Astrocyte of the spinal cord (primary cell): ENCODE data around the gene PPM1B.

Source experiments
- DNase-seq: peaks from one replicate; pipeline ENCODE4 v3.0.0; 2011; ENCODE audit warnings: low read depth, low spot score
- H3K4me3 ChIP-seq: 2 replicates; pipeline ENCODE4 v1.5.1; 2011; ENCODE audit warnings: low read depth, mild to moderate bottlenecking, low read length, moderate library complexity
- in situ Hi-C: cut with HindIII; loops from 2 replicates; pipeline ENCODE4 v1.10.0; 2017; ENCODE audit warnings: low sequenced_read_pairs
- TF ChIP-seq, protein P1 (sequence below): IDR thresholded peaks from 2 replicates; pipeline ENCODE4 v1.5.1; 2012; ENCODE audit warnings: low read depth, mild to moderate bottlenecking, low read length, inconsistent platforms

PPM1B gene

DNA sequence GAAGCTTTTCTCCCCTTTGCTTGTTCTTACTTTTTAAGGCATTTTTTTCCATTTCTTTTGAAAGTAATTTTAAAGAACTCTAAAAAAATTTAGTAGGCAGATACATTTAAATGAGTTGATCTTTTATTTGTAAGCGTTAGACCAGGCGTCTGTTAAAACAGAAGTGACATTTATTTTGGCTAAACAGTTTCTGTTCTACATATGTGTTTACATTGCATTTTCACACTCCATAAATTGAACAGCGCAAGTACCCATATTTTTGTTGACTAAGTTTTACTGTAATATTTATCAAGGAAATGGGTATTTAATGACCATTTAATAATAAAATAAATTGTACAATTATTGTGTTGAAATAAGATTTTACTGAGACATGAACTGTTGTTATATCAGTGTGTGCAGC, 21.9 kb downstream of the PPM1B start:
- in situ Hi-C loops = no loop called here
- no peak for DNase-seq
- TF ChIP-seq, protein P1, sequence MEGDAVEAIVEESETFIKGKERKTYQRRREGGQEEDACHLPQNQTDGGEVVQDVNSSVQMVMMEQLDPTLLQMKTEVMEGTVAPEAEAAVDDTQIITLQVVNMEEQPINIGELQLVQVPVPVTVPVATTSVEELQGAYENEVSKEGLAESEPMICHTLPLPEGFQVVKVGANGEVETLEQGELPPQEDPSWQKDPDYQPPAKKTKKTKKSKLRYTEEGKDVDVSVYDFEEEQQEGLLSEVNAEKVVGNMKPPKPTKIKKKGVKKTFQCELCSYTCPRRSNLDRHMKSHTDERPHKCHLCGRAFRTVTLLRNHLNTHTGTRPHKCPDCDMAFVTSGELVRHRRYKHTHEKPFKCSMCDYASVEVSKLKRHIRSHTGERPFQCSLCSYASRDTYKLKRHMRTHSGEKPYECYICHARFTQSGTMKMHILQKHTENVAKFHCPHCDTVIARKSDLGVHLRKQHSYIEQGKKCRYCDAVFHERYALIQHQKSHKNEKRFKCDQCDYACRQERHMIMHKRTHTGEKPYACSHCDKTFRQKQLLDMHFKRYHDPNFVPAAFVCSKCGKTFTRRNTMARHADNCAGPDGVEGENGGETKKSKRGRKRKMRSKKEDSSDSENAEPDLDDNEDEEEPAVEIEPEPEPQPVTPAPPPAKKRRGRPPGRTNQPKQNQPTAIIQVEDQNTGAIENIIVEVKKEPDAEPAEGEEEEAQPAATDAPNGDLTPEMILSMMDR = no peak
- H3K4me3 ChIP-seq = no peak overlapping the region

DNA sequence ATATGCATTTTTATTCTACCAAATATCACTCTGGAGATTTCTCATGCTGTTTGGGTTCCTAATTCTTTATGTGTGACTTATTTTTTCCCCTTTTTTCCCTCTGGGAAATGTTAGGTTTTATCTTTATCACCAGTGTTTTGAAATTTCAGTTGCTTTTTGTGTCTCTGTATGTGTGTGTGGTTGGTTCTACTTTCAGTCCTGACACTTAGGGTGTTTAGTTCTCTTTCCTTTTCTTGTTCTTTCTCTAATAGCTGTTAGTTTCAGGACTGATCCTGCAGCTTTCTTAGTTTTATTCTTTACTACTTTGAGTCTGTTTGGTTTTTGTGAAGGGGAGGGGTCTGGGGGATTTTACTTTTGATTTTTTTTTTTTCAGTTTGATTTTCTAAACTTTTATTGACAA, 23.1 kb downstream of the PPM1B start:
- no peak for DNase-seq
- H3K4me3 ChIP-seq = no peak overlapping the region
- in situ Hi-C loops = no loop called here
- TF ChIP-seq, protein P1 = no peak

DNA sequence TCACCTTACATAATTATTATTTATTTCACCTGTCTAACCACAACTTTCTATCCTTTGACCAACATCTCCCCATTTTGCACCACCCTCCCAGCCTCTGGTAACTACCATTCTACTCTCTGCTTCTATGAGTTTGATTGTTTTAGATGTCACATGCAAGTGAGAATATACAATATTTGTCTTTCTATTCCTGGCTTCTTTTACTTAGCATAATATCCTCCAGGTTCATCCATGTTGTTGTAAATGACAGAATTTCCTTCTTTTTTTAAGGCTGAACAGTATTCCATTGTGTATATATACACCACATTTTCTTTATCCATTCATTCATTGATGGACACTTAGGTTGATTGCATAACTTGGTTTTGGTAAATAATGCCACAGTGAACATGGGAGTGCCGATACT, 24.0 kb downstream of the PPM1B start:
- in situ Hi-C loops = no loop called here
- DNase-seq = no peak
- TF ChIP-seq, protein P1 = no peak
- H3K4me3 ChIP-seq = no peak overlapping the region

DNA sequence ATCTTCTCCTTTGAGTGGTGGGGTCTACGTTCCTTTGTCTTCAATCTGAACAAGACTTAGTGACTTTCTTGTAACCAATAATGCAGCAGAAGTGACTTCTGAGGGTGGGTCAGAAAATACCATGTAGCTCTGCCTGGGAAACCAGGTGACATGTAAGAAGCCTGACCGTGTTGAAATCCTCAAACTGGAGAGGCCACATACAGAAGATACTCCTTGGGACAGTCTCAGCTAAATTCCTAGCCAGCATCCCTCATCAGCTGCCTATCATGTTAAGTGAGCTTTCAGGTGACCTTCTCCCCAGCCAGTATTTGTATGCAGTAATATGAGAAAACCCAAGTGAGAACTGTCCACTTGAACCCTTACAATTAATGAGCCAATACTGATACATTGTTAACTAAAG, 27.0 kb downstream of the PPM1B start:
- no peak overlapping the region for H3K4me3 ChIP-seq
- TF ChIP-seq, protein P1 = no peak
- no peak for DNase-seq
- in situ Hi-C loops = no loop called here

DNA sequence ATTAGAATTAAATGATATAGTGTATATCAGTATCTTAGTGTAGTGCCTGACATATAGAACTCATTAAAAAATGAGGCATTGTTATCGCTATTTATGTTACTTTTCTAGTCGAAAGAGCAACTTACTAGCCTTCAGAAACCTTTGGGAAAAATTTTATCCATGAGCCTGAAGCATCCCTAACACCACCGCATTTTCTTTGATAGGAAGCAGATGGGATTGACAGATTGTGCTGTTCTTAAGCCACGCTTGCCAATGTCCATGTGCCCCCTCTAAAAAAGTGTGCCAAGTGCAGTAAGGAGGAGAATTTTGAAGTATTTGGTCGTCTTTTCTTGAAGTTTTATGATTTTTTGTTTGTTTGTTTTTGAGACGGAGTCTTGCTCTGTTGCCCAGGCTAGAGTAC, 29.1 kb downstream of the PPM1B start:
- in situ Hi-C loops = no loop called here
- H3K4me3 ChIP-seq = no peak overlapping the region
- DNase-seq = no peak
- TF ChIP-seq, protein P1 = no peak

DNA sequence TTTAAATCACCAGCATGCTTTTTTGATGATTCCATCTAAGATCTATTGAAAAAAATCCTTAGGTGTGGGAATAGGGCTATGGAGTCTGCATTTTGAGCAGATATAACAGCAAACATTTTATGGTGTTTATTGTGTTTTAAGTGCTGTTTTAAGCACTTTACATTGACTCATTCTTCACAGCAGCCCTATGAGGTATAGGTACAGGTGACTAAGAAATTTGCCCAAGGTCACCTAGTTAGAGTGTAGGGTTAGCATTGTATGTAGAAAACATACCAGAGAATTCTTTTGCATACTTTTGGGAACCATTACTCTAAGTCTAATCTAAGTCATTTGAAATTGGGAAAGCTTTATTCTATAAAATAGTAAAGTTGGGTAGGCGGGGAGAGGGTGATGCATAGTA, 31.3 kb downstream of the PPM1B start:
- TF ChIP-seq, protein P1 = no peak
- in situ Hi-C loops = no loop called here
- H3K4me3 ChIP-seq = no peak overlapping the region
- no peak for DNase-seq

DNA sequence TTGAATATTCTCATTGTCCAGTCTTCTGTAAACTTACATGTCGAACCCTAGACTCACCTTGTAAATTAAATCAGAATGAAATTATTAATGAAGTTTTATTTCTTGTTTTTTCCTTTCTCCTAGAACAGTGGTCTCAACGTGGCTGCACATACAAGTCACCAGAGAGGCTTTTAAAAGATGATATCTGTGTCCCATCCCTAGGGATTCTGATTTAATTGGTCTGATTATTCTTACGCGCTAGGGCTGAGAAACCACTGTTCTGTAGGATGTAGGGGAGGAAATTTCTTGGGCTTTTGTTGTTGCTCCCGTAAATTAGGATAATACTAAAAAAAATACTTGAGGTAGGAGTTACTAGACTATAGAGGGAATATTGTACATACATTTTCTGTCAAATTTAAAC, 32.1 kb downstream of the PPM1B start:
- no peak overlapping the region for H3K4me3 ChIP-seq
- no peak for DNase-seq
- TF ChIP-seq, protein P1 = no peak
- in situ Hi-C loops = no loop called here
